Measurements from ENCODE around the gene MAMDC4. TPM values are rescaled to one million over a fixed set of nuclear protein-coding genes. Genes with fewer than 3 reads are reported as not detected.

Gene MAMDC4
- total RNA-seq, 2 donors from 2014 or later = 18.6 to 27.4 TPM

Other genes with a start within 250 kb of the MAMDC4 start
- gene EGFL7, start 189.4 kb upstream of the MAMDC4 start, total RNA-seq = 1 to 10 TPM in 1 of 2 donors, under 1 TPM in 1; 0.78 to 1.0 TPM
- gene AGPAT2, start 164.9 kb upstream of the MAMDC4 start, total RNA-seq = 10 to 100 TPM; 14.6 to 15.6 TPM
- gene DIPK1B, start 139.8 kb upstream of the MAMDC4 start, total RNA-seq = not detected
- gene LCN10, start 109.4 kb upstream of the MAMDC4 start, total RNA-seq = 1 to 10 TPM; 1.0 to 1.8 TPM
- not detected for gene LCN6, start 103.8 kb upstream of the MAMDC4 start, total RNA-seq
- gene LCN8, start 94.1 kb upstream of the MAMDC4 start, total RNA-seq = not detected
- not detected for gene LCN15, start 87.8 kb upstream of the MAMDC4 start, total RNA-seq
- 10 to 100 TPM; 30.1 to 30.7 TPM for gene TMEM141, start 61.0 kb upstream of the MAMDC4 start, total RNA-seq
- gene CCDC183, start 56.0 kb upstream of the MAMDC4 start, total RNA-seq = 1 to 10 TPM in 1 of 2 donors, under 1 TPM in 1; 0.41 to 2.1 TPM
- gene RABL6, start 44.4 kb upstream of the MAMDC4 start, total RNA-seq = 100 to 1,000 TPM in 1 of 2 donors, 10 to 100 TPM in 1; 51.5 to 108 TPM
- 10 to 100 TPM in 1 of 2 donors, 1 to 10 TPM in 1; 4.3 to 12.9 TPM for gene AJM1, start 9.9 kb upstream of the MAMDC4 start, total RNA-seq
- 100 to 1,000 TPM; 138 to 194 TPM for gene PHPT1, start 2.9 kb upstream of the MAMDC4 start, total RNA-seq
- gene EDF1, start 14.0 kb downstream of the MAMDC4 start, total RNA-seq = 100 to 1,000 TPM; 221 to 265 TPM
- 10 to 100 TPM; 54.4 to 56.8 TPM for gene TRAF2, start 34.2 kb downstream of the MAMDC4 start, total RNA-seq
- 10 to 100 TPM; 91.0 to 99.2 TPM for gene FBXW5, start 92.4 kb downstream of the MAMDC4 start, total RNA-seq
- gene C8G, start 92.9 kb downstream of the MAMDC4 start, total RNA-seq = 1 to 10 TPM in 1 of 2 donors, not detected in 1; 3.1 TPM
- 1 to 10 TPM in 1 of 2 donors, under 1 TPM in 1; 0.54 to 2.4 TPM for gene LCN12, start 99.9 kb downstream of the MAMDC4 start, total RNA-seq
- gene PTGDS, start 125.2 kb downstream of the MAMDC4 start, total RNA-seq = 1 to 10 TPM in 1 of 2 donors, not detected in 1; 1.3 TPM
- under 1 TPM in 1 of 2 donors, not detected in 1; 0.11 TPM for gene LCNL1, start 130.6 kb downstream of the MAMDC4 start, total RNA-seq
- gene PAXX, start 140.1 kb downstream of the MAMDC4 start, total RNA-seq = 10 to 100 TPM; 31.1 to 49.1 TPM
- under 1 TPM in 1 of 2 donors, not detected in 1; 0.26 TPM for gene CLIC3, start 144.2 kb downstream of the MAMDC4 start, total RNA-seq
- 10 to 100 TPM; 43.0 to 63.9 TPM for gene ABCA2, start 175.9 kb downstream of the MAMDC4 start, total RNA-seq
- 10 to 100 TPM; 12.1 to 27.9 TPM for gene FUT7, start 179.7 kb downstream of the MAMDC4 start, total RNA-seq
- gene NPDC1, start 193.8 kb downstream of the MAMDC4 start, total RNA-seq = 10 to 100 TPM; 66.3 to 96.1 TPM
- gene ENTPD2, start 201.7 kb downstream of the MAMDC4 start, total RNA-seq = under 1 TPM; 0.39 to 0.69 TPM
- gene SAPCD2, start 218.2 kb downstream of the MAMDC4 start, total RNA-seq = 10 to 100 TPM in 1 of 2 donors, 1 to 10 TPM in 1; 5.6 to 21.9 TPM
- 10 to 100 TPM; 27.9 to 33.0 TPM for gene UAP1L1, start 225.2 kb downstream of the MAMDC4 start, total RNA-seq
- 10 to 100 TPM; 38.2 to 67.6 TPM for gene MAN1B1, start 234.6 kb downstream of the MAMDC4 start, total RNA-seq